ENCODE measurements around the gene CCNG1. TPM values are rescaled to one million over a fixed set of nuclear protein-coding genes. Genes with fewer than 3 reads are reported as not detected.
"Not testable (repeated sequence)": the region's sequence is repeated elsewhere in the genome, so short reads cannot be mapped to it uniquely, and the experiment has no call there.

CCNG1 gene
- total and polyA plus RNA-seq, 8 donors = 55.1 to 222 (median 124) TPM

GRCh38 chr5:163408311-163408923 lies 29.0 kb upstream of the CCNG1 start:
- DNase-seq (peak in 5 of 6 donors; percentile 31 to 61 (median 46)), FAIRE-seq (peak; percentile 67), ATAC-seq (peak; percentile 79 to 96 (median 91))
- Histone ChIP-seq H3K27ac (no peak overlapping the region), H3K36me3 (no peaks in the 10 kb centered on the region), H3K4me3 (no peak overlapping the region), H3K4me1 (no peaks in the 10 kb centered on the region), H3K9me3 (no peaks in the 10 kb centered on the region), H3K27me3 (no peaks in the 10 kb centered on the region)
- WGBS, 2 donors = 8 to 9% methylated on average over 9 of the region's 9 CpGs
- intact Hi-C loops (cut with DNase I) = no loop called here
- TF ChIP-seq CTCF (IDR thresholded peaks at IDR 0.05) = peak; percentile 83 to 92 (median 88)

GRCh38 chr5:163409384-163409783 lies 28.0 kb upstream of the CCNG1 start:
- intact Hi-C loops (cut with DNase I) = no loop called here

GRCh38 chr5:163410505-163410904 lies 26.9 kb upstream of the CCNG1 start:
- FAIRE-seq = no peak
- ATAC-seq = no peak
- WGBS, 2 donors = 56 to 60% methylated on average over 2 of the region's 2 CpGs
- H3K4me1 ChIP-seq = no peaks in the 10 kb centered on the region
- no peak overlapping the region for H3K4me3 ChIP-seq
- TF ChIP-seq CTCF (IDR thresholded peaks at IDR 0.05) = no peak
- H3K9me3 ChIP-seq = no peaks in the 10 kb centered on the region
- H3K36me3 ChIP-seq = no peaks in the 10 kb centered on the region
- DNase-seq = no peak
- H3K27ac ChIP-seq = no peak overlapping the region
- intact Hi-C loops (cut with DNase I) = no loop called here
- no peaks in the 10 kb centered on the region for H3K27me3 ChIP-seq

More at GRCh38 chr5:163409384-163409783, 28.0 kb upstream of the CCNG1 start:
- FAIRE-seq (no peak), ATAC-seq (no peak), DNase-seq (no peak)
- TF ChIP-seq CTCF (IDR thresholded peaks at IDR 0.05) = no peak
- Histone ChIP-seq H3K4me1 (no peaks in the 10 kb centered on the region), H3K27me3 (no peaks in the 10 kb centered on the region), H3K9me3 (no peaks in the 10 kb centered on the region), H3K4me3 (no peak overlapping the region), H3K36me3 (no peaks in the 10 kb centered on the region), H3K27ac (no peak overlapping the region)
- 54 to 55% methylated on average over 6 of the region's 6 CpGs for WGBS, 2 donors

GRCh38 chr5:163415673-163416072 lies 21.7 kb upstream of the CCNG1 start:
- FAIRE-seq; H3K36me3 ChIP-seq; H3K27me3 ChIP-seq; H3K4me3 ChIP-seq; H3K9me3 ChIP-seq; H3K27ac ChIP-seq; ATAC-seq; H3K4me1 ChIP-seq; intact Hi-C loops (cut with DNase I): not testable (repeated sequence)
- peak in 1 of 6 donors; percentile 46 for DNase-seq
- WGBS, 2 donors = 20 to 29% methylated on average over 15 of the region's 15 CpGs

- intact Hi-C loops (cut with DNase I) = no loop called here
- no peak for ATAC-seq
- TF ChIP-seq CTCF (IDR thresholded peaks at IDR 0.05) = no peak
- H3K9me3 ChIP-seq = no peaks in the 10 kb centered on the region
- H3K4me1 ChIP-seq = no peaks in the 10 kb centered on the region
- H3K27ac ChIP-seq = no peak overlapping the region
- H3K36me3 ChIP-seq = no peaks in the 10 kb centered on the region
- H3K27me3 ChIP-seq = no peaks in the 10 kb centered on the region
- 91 to 95% methylated on average over 1 of the region's 1 CpG for WGBS, 2 donors
- FAIRE-seq = no peak
- no peak overlapping the region for H3K4me3 ChIP-seq
- DNase-seq = no peak
These were observed 12.6 kb upstream of the CCNG1 start for GRCh38 chr5:163424836-163425235.

- intact Hi-C loops (cut with DNase I); H3K36me3 ChIP-seq; H3K9me3 ChIP-seq; FAIRE-seq; ATAC-seq; H3K4me1 ChIP-seq; H3K4me3 ChIP-seq; H3K27me3 ChIP-seq; H3K27ac ChIP-seq; DNase-seq: not testable (repeated sequence)
- 72 to 83% methylated on average over 4 of the region's 4 CpGs for WGBS, 2 donors
These were observed 11.3 kb upstream of the CCNG1 start for GRCh38 chr5:163426128-163426527.

Data from pancreas (tissue), 10 donors.